GM19372 (cell line): ENCODE data around the gene CHM.

Source experiments
- ATAC-seq: cut with Tn5 transposase; IDR thresholded peaks from one replicate; pipeline ENCODE4 v1.9.1; 2021; ENCODE audit warnings: mild to moderate bottlenecking, low read depth, moderate library complexity; ENCODE audit not compliant: unreplicated experiment

CHM gene

GRCh38 chrX:85914431-85914830 is 132.9 kb downstream of the CHM start:
- ATAC-seq: no peak

DNA sequence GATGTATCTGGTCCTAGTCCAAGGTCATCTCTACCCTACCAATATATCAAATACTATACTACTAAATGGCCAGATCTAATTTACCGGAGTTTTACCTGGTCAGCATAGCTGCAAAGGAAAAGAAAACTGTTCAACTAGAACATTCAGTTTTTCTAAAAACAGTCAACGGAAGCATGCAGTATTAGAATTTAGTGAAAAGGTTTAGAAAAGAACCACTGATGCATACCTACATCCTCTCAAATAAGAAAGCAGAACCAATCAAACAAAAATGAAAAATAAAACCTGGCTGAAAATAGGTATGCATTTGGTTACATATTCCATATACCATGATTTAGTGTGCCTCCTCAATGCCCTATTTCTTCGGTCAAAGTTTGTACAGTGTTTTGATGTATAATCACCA is 140.0 kb downstream of the CHM start:
- no peak for ATAC-seq

DNA sequence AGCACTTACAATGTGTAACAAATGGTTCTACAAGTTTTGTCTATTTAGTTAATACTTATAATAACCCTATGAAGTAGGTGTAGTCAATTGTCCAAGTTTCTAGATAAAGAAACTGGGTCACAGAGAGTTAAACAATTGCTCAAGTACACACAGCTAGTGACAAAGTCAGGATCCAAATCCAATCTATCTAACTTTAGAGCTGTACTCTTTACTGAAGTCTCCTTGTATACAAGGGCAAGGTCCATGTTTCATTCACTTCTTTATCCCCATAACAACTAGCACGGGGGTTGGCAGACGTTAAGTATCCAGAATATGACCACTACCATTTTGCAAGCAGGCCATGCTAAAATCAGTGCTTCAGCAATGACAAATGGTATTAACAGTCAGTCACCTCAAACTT is 141.0 kb downstream of the CHM start:
- ATAC-seq: no peak

DNA sequence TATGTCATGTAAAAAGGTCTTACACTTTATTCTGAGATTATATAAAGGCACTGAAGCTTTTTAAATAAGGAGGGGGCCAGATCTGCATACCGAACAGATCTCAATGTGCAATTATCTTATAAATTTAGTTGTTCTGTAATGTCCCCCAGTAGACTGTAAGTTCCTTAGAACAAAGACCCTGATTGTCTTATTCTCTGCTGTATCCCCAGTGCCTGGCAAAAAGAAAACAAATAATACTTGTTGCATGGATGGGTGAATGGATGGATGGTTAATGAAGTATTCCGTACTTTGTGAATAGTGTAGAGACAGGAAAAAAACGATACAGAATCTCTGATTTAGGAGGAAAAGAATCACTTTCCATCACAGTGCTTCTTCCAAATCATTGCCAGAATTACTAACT is 141.5 kb downstream of the CHM start:
- ATAC-seq: no peak

DNA sequence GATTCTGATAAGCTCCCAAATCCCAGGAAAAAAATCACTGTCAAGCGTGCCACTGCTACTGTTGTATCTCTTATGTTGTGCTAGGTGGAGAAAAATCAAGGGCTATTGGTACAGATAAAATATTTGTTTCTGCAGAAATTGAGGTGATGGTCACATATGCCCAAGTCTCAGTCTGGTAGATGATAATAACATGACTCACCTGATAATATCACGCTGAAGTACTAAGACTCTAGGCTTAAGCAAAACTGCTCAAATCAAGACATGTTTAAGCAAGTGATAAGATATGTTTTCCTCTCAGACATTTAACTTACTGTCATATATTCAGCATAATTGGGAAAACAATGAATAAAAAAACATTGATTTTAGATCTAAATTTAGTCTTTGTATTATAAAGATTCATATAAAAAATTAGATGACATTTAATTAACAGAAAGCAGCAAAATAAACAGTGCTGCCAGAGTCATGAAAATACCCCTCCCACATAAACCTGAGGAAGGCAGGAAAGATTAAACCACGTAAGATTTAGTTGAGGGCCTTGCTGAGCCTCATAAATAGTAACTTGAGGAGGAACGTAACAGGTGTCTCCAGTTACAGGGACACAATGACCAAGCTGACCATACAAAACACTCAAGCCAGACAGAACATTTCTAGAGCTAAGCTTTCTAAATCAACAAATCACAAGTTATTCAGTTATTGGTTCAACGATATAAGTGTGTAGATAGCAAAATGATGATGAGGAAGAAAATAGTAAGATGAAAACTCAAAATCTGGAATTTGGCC is 143.5 kb downstream of the CHM start:
- no peak for ATAC-seq

DNA sequence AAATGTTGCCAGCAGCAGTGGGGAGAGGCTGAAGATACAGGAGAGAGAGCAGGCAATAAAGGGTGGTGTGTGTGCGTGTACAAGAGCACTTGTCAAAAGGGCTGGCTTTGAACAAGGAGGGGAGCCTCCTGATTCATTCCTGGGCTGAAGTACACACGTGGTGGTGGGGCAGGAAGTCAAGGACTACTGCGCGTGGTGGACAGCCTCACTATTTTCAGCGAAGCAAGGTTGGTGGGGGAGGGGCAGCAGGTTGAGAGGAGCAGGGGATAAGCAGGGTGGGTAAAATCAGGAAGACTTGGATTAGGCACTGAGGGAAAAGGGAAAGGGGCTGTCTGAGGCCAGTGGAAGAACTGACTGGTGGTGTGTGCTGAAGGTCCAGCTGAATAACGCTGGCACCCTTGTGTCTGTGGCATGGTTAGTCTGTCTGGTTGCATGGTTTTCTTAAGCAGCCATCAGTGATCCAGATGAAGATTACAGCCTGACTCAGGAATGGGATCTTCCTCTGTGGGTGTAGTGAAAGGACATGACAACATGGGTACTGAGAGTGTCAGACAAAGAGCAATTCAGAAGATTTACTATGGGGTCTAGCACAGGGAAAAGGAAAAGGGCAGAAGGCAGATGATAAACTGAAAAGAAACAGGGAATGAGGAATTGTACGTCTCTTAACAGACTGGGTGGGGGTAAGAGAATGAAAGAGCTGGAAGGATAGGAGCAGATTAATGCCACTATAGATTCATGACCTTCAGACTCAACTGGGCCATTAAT is 149.8 kb downstream of the CHM start:
- no peak for ATAC-seq

DNA sequence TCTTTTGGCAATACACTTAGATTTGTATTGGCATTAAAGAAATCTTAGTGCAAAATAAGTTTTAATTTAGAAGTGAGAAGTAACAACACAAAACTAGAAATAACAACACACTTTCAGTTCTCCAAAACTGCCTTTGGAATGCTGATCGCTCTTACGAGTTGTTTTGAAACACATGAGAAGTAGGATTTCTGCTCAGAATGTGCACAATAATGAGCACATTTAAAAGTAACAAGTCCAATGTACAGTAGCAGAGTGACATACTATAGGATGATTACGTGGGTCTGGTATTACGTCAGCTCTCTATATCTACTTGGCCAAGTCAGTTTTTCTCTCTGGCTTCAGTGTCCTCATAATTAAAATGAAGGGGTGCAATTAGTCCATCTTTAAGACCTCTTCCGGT is 164.8 kb downstream of the CHM start:
- no peak for ATAC-seq

DNA sequence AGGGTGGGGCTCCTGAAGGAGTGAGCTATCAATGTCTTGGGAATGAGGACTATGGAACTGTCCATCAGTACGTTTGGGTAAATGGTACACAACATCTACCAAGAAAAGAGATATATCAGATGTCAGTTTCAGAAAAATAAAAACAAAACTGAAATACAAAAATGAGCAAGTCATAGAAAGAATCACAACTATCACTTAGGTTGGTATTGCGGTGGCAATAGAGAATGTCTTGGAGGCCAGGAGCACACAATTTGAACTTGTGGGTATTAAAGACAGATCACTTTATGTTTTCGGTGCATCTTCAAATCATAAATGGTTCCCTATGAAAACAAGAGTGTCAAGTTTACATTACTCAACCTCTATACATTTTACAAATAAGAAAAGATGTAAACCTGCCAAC is 176.8 kb downstream of the CHM start:
- no peak for ATAC-seq

DNA sequence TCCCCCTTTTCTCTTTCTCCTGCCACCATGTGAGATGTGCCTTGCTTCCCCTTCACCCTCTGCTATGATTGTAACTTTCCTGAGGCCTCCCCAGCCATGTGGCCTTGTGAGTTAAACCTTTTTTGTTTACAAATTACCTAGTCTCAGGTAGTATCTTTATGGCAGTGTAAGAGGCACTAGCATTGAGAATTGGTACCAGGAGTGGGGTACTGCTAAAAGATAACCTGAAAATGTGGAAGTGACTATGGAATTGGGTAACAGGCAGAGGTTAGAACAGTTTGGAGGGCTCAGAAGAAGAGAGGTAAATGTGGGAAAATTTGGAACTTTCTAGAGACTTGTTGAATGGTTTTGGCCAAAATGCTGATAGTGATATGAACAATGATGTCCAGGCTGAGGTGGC is 182.0 kb downstream of the CHM start:
- ATAC-seq: no peak

GRCh38 chrX:85859426-85859825 is 187.9 kb downstream of the CHM start:
- ATAC-seq: no peak

DNA sequence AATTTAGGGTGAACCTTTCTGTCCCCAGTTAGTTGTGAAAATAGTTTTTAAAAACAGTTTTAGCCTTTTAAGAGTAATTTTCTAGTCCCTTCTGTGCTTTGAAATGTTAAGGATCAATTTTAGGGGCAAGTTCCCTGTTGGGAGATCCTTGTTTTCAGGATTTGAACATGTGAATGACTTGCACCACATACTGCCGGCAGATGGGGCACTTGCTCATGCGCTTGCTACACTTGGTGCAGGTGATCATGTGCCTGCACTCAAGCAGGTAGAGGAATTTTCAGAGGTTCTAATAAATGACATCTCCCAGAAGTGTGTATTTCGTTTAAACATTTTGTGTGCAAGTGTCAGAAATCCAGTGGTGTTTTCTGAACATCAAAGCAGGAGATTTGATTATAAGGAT is 195.9 kb downstream of the CHM start:
- ATAC-seq: peak; percentile 61

GRCh38 chrX:85836868-85837267 is 210.5 kb downstream of the CHM start:
- ATAC-seq: no peak

DNA sequence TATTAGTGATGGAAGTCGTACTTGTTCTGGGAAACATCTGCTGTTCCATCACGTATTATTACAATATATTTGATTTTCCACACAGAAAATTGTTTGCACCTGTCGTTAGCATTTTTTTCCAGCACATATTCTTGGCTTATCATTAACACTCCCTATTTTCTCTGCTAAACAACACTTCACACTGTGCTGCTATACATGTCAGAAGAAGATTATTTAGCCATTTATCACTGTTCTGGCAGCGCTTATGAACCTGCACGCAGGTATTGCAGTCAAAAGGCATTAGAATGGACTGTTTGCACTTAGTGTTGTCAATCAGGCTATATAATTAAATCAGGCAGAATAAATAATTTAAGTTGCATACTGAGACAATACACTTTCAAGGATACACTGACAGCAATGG is 218.6 kb downstream of the CHM start:
- ATAC-seq: no peak

DNA sequence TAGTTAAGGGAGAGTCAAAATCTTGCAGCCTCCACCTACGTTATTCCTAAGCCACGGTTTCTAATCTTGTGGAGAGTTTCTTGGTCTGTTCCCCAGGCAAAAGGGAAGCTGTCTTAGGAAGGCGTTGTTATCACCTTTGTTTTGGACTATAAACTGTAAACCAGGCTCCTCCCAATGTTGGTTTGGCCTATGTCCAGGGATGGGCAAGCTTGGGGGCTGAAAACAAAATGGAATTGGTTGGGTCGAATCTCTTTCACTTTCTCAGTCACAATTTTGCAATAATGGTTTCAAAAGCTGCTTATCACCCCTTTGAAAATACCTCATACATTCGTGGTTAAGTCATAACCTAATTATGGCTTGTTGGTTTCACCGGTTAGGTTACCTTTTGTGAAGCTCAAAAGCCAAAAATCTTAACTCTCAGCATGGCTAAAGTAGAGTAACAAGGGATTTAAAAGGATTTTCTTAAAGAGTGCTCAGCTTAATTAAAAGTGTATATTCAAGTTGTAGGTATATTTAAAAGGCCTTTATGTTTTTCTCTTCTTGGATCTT is 232.1 kb downstream of the CHM start:
- no peak for ATAC-seq
